GM18519 (cell line): Measurements from ENCODE around the gene C6orf163.
"Not testable (repeated sequence)": the region's sequence is repeated elsewhere in the genome, so short reads cannot be mapped to it uniquely, and the experiment has no call there.

ENCODE experiments used
- ATAC-seq: cut with Tn5 transposase; IDR thresholded peaks from one replicate; pipeline ENCODE4 v1.9.1; 2021; ENCODE audit warnings: mild to moderate bottlenecking, moderate library complexity; ENCODE audit not compliant: unreplicated experiment, low FRiP score

The C6orf163 gene

DNA sequence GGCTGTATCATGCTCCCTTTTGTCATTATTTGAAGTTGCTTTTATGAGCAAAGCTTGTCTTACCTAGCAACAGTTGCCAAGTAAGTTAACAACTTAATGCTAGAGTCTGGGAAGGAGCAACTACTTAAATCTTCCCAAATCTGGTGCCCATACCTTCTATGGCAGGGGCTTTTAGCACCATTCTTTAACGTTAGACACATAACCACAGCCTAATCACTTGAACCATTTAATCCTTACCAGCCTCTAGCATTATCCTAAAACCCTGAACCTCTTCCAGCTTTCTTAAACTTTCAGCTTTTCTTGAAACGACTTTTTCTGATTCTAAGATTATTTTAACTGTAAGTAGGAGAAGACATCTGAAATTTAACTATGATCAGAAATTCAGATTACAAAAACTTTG lies at the start of gene C6orf163:
TSS of gene C6orf163 (plus strand) at position 83 of the 400 bp plus-strand sequence. CDS start at position 370, 287 bp downstream.
- no peak for ATAC-seq

DNA sequence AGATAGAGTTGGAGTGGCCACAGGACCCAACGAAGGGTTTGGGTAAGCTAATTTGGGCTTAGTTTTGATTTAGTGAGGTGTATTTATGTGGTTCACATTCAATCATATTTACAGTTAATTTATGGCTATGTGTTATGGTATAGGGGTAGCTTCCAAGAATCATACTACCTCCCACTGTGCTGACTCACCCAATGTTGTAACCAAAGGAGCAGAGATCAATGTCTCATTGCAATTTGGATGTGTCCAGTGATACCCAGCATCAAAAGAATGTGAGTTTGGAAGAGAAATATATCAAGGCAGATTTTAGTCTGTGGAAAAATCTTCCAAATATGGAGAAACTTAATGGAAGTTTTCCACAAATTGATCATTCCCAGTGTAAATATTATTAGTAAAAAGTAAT lies 47.5 kb upstream of the C6orf163 start:
- ATAC-seq, result no peak

DNA sequence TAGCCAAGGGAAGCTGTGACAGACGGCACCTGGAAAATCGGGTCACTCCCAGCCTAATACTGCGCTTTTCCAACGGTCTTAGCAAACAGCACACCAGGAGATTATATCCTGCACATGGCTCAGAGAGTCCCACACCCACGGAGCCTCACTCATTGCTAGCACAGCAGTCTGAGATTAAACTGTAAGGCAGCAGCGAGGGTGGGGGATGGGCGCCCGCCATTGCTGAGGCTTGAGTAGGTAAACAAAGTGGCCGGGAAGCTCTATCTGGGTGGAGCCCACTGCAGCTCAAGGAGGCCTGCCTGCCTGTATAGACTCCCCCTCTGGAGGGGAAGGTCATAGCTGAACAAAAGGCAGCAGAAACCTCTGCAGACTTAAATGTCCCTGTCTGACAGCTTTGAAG lies 43.3 kb upstream of the C6orf163 start:
- ATAC-seq, result not testable (repeated sequence)

DNA sequence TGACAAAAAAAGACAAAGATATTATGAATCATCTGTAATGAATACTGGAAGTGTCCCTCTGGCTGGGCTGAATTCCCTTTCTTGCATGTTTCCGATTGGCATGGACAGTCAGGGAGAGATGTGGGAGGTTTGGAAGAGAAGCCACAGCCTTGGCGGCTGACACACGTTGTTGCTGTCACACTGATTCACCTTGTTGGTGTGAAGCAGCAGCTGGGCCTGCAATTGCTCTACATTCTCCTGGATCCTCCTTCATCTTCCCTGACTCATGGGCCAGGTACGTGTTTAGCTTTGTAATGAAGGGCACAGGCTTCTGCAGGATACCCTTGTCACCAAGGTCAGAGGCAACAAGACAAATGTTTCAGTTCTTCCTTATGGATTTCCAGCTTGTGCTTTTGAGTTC lies 35.6 kb upstream of the C6orf163 start:
- no peak for ATAC-seq

DNA sequence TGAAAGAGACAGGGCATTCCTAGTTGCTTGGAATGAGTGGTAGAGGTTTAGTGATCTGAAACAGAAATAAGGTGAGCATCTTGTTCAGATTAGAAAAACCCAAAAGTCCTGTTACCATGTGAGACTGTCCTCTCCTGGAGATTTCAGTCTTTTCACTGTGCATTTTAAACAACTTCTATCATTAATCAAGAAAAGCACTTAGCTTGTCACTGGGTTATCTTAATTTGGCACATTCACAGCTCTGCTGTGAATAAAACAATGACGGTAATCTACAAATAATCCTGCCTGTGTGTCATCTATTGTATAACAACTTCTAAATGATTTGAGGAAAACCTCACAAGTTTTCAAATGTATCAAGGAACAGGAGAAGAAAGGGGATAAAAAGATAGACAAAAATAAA lies 31.8 kb upstream of the C6orf163 start:
- no peak for ATAC-seq

DNA sequence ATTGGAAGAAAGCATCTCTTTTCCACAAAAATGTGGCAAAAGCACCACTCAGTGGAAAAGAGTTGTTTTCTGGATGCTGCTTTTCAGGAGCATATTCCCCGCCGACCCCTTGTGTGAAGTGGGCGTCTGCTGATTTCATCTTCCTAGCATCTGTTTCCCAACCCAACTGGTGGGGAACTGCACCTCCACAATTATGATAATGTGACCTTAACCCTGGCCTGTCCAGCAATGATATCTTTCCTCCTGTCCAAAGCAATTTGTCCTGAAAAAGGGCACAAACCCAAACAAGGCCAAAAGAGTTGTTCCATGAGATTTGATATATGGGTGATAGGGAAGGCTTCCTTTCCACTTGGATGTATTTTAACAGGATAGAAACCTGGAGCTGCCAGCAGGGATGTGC lies 29.5 kb upstream of the C6orf163 start:
- ATAC-seq, result no peak

DNA sequence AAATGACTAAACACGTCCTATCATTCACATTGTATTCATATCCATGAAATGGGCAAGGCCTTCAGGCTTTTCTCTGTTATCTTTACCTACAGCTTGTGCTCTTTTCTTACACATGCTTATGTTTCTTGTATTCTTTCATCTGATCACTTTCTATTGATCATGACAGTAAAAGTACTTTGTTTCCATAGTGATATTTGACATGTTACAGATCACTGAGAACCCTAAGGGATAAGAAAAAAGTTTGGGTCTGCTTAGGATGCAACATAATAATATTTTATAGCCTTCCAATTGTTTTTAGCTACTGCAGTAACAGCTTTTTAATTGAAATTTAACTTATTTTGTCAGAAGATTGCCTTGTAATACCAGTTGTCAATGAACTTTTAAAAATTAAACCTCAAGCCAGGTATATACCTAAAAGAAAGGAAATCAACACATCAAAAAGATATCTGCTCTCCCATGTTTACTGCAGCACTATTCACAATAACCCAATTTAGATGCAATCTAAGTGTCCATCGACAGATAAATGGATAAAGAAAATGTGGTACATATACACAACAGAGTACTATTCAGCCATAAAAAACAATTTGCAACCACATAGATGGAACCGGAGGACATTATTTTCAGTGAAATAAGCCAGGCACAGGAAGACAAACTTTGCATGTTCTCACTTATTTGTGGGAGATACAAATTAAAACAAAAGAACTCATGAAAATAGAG lies 25.2 kb upstream of the C6orf163 start:
- no peak for ATAC-seq

DNA sequence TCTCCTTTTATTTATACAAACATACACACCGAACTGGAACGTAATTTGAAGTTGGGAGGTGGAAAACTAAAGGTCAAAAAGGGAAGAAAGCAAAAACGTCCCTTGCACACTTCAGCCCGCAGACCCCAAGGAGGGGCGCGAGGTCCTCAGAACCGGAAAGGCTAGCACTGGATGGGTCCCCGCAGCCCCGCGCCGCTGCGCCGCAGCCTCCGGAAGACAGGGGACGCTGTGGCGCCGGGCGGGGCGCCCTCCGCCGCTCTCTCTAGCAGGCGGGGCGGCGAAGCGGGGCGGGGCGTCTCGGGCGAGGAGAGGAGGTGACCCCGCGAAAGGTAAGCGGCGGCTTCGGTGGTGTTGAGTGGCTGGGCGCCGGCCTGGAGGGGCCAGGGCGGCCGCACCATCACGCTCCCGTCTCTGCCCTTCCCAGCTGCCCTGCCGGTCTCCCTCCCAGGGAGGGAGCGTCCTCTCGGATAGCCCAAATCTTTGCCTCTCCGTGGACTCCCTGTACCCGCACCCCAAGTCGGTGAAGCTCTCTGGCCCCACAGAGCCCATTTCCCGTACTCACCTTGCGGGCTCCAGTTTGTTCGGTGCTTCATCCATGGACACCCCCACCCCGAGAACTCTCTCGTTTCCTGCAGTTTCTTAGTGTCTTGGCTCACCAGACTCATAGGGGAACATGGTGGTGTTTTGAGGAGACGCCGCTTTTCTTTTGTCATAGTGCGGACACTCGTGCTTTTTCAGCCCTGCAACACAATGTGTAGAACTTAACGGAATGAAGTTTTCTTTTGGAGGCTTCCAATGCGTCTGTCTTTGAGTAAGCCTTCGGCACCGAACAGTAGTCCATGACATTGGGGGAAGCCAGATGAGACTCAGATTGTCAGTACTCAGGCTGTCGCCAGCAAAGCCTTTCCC lies 22.1 kb upstream of the C6orf163 start, which contains the start of gene SMIM8:
TSS of gene SMIM8 (plus strand) at position 285 of the 909 bp plus-strand sequence. CDS start 14,444 bp downstream, outside the sequence.
- peak; percentile 100 for ATAC-seq

DNA sequence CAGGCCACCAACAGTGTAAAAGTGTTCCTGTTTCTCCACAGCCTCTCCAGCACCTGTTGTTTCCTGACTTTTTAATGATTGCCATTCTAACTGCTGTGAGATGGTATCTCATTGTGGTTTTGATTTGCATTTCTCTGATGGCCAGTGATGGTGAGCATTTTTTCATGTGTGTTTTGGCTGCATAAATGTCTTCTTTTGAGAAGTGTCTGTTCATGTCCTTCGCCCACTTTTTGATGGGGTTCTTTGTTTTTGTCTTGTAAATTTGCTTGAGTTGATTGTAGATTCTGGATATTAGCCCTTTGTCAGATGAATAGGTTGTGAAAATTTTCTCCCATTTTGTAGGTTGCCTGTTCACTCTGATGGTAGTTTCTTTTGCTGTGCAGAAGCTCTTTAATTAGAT lies 20.7 kb upstream of the C6orf163 start:
- not testable (repeated sequence) for ATAC-seq

DNA sequence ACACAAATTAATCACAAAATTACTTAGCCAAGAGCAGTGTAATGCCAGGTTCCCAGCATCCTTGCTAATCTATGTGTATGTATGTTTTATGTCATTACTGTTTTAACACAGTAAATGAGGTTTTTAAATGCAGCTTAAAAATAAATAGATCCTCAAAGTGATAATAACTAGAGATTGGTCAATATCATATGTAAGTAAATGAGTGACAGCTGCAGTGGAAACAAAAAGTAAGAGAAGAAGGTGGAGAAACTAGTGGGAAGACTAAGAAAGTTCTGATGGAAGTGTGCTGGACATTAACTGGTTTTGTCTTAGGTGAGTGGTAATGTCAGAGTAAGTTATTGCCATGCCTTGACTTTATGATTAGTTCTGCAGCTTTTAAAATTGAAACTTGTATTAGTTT lies 13.7 kb upstream of the C6orf163 start:
- ATAC-seq, result no peak

DNA sequence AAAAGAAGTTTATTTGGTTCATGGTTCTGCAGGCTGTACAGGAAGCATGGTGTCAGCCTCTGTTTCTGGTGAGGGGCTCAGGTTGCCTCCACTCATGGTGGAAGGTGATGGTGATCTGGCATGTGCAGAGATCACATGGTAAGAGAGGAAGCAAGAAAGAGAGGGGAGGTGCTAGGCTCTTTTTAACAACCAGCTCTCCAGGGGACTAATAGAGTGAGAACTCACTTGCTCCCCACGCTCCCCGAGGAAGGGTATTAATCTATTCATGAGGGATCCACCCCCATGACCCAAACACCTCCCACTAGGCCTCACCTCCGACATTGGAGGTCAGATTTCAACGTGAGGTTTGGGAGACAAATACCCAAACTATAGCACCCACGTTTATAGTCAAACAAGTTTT lies 11.6 kb upstream of the C6orf163 start:
- no peak for ATAC-seq

DNA sequence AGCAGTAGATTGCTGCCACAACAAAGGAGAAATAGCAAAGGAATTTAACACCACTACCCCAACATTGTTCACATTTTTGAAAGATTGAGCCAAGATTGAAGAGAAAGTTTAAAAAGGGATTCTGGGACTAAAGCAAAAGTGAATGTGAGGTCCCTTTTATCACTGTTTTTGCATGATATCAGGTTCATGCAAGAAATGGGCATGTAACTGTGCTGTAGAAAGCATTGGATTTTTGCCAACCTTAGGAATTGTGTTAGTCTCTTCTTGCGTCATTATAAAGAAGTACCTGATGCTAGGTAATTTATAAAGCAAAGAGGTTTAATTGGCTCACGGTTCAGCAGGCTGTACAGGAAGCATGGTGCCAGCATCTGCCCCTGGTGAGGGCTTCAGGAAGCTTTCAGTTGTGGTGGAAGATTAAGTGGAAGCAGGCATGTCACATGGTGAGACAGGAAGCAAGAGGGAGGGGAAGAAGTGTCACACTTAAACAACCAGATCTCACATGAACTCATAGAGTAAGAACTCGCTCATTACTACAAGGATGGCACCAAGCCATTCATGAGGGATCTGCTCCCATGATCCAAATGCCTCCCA lies 10.9 kb upstream of the C6orf163 start:
- ATAC-seq, result no peak

DNA sequence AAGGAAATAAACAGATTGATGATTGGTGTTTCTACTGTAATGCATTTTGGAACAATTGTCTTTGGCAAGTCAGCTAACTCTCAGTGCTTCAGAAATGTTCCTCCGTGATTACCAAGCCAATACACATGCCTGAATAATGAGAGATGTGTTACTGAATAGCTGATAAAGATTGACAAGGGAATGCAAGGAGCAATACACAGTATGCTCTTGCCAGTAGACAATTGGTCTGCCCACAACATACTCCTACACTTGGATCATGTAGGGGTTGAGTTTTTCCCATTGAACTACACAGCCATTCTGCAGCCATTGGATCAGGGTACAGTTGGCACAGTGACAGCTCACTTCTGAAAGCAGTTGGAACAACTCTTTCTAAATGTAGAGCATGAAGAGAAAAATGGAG lies 9.9 kb upstream of the C6orf163 start:
- no peak for ATAC-seq

DNA sequence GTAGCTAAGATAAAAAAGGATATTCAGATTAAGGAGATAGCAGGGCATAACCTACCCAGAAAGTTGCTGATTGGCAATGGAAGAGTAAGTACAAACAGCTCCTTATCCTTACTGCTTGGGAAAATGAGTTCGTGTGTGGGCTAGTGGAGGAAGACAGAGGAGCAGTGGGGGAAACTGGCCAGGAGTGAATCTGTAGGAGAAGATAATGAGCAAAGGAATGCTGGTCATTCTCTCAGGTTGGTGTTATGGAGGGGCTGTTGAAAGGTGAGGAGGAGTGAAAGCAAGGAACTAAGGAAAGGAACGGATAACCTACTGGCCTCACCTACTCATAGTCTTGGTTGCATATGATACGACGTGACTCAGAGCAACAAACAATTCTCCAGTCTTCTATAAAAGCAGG lies 8.2 kb upstream of the C6orf163 start:
- no peak for ATAC-seq

DNA sequence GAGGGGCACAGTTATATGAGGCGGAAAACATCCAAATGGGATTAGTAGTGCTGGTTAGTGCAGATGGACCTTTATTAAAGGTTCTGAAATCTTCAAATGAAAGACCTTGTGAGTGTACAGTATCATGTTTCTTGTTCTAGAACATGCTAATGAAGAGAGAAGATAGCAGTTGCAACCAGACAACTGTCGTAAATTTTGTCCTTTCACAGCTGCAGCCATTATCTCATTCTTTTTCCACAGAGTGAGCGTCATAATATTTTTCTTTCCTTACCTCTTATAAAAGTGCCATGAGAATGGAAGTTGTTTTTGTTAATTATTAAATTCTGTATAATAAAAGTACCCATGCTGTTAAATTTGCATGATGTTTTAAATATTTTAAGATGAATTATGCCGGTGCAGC lies 4.4 kb upstream of the C6orf163 start:
- no peak for ATAC-seq

DNA sequence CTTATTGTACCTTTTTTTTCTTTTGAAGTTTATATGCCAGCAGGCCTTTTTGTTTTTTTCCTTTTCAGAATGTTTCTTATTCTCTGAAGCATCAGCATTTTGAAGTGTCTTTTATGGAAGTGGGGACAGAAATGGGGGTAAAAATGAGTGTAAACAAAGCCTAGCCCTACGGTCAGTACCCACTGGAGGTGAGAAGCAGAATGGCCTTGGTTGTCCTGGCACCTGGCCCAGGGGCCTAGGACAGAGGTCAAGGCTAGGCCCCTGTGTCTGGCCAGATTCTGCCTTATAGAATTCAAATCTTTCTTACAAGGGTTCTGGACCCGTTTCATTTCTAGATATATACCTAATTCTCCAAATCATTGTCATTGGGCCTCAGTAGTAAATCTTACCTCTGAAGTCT lies 3.5 kb upstream of the C6orf163 start:
- no peak for ATAC-seq

DNA sequence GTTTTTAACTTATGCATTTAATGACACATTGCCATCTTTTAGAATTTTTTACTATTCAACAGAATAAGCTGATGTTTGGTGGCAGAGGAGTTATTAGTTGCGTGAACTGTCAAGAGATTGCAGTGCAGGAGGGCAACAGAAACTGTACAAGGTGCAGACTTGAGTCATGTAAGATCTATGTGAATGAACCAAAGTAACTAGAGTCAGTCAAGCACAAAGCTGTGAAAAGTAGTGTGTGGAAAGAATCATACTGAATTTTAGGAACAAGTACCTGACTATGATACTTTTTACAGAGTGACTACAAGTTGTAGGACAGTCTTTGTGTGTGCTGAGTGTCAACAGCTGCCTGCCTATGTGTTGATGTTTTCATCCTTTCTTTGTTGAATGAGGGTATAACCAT lies 2.7 kb upstream of the C6orf163 start:
- peak; percentile 64 for ATAC-seq

DNA sequence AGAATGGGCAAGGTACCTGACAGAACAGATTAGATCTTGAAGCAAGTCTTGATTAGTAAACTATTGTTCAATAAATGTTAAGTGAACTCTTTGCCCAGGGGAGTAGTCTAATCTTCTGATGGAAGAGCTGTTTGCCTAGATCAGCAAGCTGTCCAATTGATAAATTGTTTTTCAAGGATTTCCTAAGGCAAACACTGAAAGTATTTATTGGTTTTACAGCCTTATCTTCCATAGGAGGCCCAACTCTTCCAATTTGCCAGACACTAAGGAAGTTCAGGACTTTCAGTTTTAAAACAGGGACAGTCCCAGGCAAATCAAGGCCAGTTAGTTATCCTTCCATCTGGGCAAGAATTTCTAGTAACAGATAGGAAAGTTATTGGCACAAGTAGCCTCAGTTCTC lies 1.8 kb upstream of the C6orf163 start:
- ATAC-seq, result no peak

DNA sequence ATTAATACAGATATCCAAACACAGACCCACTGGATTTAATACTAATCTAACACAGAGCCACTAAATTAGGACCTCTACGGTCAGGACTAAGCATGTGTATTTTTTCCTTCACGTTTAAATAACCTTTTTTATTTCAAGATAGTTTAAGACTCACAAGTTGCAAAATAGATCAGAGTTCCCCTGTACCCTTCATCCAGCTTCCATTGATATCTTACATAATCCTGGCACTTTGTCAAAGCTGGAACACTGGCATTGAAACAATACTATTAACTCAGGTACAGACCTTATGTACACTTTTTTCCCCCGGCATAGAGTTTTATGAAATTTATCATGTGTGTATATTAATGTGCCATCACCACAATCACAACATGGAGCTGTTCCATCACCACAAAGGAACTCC lies 2.1 kb downstream of the C6orf163 start:
- ATAC-seq, result no peak

DNA sequence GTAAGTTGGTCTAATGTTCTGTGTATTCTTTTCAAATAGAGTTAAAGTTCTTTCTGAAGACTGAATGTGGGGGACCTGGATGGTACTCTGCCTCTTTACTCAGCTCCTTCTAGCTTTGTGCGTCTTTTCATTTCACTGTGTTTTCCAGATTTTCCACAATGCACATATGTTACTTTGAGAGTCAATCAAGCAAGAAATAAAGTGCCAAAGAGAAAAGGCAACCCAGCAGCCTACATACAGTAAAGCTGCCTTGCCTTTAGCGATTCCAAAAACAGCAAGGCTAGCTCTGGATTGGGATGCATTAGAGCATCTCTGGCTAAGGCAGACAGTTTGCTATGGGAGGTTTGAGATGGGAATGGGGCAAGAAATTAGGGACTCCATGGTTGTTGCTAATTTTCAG lies 5.3 kb downstream of the C6orf163 start:
- ATAC-seq, result no peak

DNA sequence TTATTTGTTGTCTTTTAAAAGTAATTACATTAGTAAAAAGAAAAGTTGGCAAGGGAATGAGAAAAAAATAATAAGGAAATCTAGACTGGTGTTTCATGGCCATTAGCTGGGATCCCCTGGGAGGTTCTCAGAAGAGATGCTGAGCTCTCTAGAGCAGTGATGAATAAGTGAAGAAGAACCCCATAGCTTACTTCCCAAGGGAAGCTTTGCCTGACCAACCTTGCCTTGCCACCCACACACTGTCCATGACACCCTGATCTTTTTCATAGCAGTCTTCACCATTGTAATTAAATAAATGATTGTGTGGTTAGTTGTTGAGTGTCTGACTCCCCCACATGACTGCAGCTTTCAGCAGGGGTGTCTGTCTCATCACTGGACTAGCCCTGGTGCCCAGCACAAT lies 5.9 kb downstream of the C6orf163 start:
- ATAC-seq, result no peak
